AG09309 (cell line): Measurements from ENCODE around the gene TRIM33.
"Not testable (repeated sequence)": the region's sequence is repeated elsewhere in the genome, so short reads cannot be mapped to it uniquely, and the experiment has no call there.

Experiments
- DNase-seq: peaks from one replicate; pipeline ENCODE4 v3.0.0-alpha.2; 2010; ENCODE audit warnings: low read depth
- H3K4me3 ChIP-seq: 2 replicates; pipeline ENCODE4 v1.5.1; 2011; ENCODE audit warnings: mild to moderate bottlenecking, low read depth, low read length, moderate library complexity; ENCODE audit not compliant: control insufficient read depth
- CTCF ChIP-seq: IDR thresholded peaks from 2 replicates; pipeline ENCODE4 v1.5.1; 2011; ENCODE audit warnings: mild to moderate bottlenecking, low read depth, low read length, inconsistent platforms; ENCODE audit not compliant: insufficient read depth, control insufficient read depth; ENCODE audit errors: missing control alignments

The TRIM33 gene

GRCh38 chr1:114377356-114377755 is 133.6 kb downstream of the TRIM33 start:
- DNase-seq, result no peak
- TF ChIP-seq CTCF, result no peak
- no peak overlapping the region for H3K4me3 ChIP-seq

- DNase-seq, result no peak
- H3K4me3 ChIP-seq, result no peak overlapping the region
- TF ChIP-seq CTCF, result no peak
These were observed 141.1 kb downstream of the TRIM33 start for GRCh38 chr1:114369930-114370329.

GRCh38 chr1:114369266-114369919 is 141.6 kb downstream of the TRIM33 start:
- H3K4me3 ChIP-seq, DNase-seq: not testable (repeated sequence)

GRCh38 chr1:114368560-114369255 is 142.3 kb downstream of the TRIM33 start:
- no peak for TF ChIP-seq CTCF
- no peak overlapping the region for H3K4me3 ChIP-seq
- no peak for DNase-seq

GRCh38 chr1:114367810-114368209 is 143.2 kb downstream of the TRIM33 start:
- TF ChIP-seq CTCF, result no peak
- no peak for DNase-seq
- no peak overlapping the region for H3K4me3 ChIP-seq

GRCh38 chr1:114363230-114363629 is 147.8 kb downstream of the TRIM33 start:
- H3K4me3 ChIP-seq, DNase-seq: not testable (repeated sequence)

- no peak overlapping the region for H3K4me3 ChIP-seq
- no peak for TF ChIP-seq CTCF
- DNase-seq, result no peak
These were observed 151.2 kb downstream of the TRIM33 start for GRCh38 chr1:114359791-114360190.
